Neural cell (in vitro differentiated cells): ENCODE results near the gene MFSD1. TPM values are rescaled to one million over a fixed set of nuclear protein-coding genes. Genes with fewer than 3 reads are reported as not detected.

Source experiments
- H2AFZ ChIP-seq: fragments of 200-600, 300-800 bp; sonication (generic), shearing (Covaris generic); 2 replicates; pipeline ENCODE4 v1.6.0; 2014; ENCODE audit warnings: low read depth, mild to moderate bottlenecking, antibody characterized with exemption, low read length, moderate library complexity
- H3F3A ChIP-seq: fragments of 200-600 bp; shearing (Covaris generic); 2 replicates; pipeline ENCODE4 v1.6.1; 2016; ENCODE audit warnings: mild to moderate bottlenecking, moderate library complexity, mixed read lengths, antibody characterized with exemption, low read length; ENCODE audit not compliant: insufficient read depth, poor library complexity, severe bottlenecking
- H3K27ac ChIP-seq: fragments of 200-600, 300-800 bp; sonication (generic), shearing (Covaris generic); 2 replicates; pipeline ENCODE4 v1.5.1; 2014; ENCODE audit warnings: mild to moderate bottlenecking, low read length, moderate library complexity
- H3K27me3 ChIP-seq: fragments of 300-800, 200-600 bp; sonication (generic), shearing (Covaris generic); 2 replicates; pipeline ENCODE4 v1.6.0; 2014; ENCODE audit warnings: mild to moderate bottlenecking, low read depth, low read length, moderate library complexity; ENCODE audit not compliant: insufficient read depth
- H3K36me3 ChIP-seq: fragments of 300-800, 200-600 bp; sonication (generic), shearing (Covaris generic); 2 replicates; pipeline ENCODE4 v1.5.1; 2014; ENCODE audit warnings: mild to moderate bottlenecking, antibody characterized with exemption, low read length, moderate library complexity; ENCODE audit not compliant: insufficient read depth
- H3K4me2 ChIP-seq: fragments of 300-800, 200-600 bp; sonication (generic), shearing (Covaris generic); 2 replicates; pipeline ENCODE4 v1.6.0; 2014; ENCODE audit warnings: mild to moderate bottlenecking, low read length
- H3K4me3 ChIP-seq: fragments of 300-800, 200-600 bp; sonication (generic), shearing (Covaris generic); 2 replicates; pipeline ENCODE4 v1.5.1; 2014; ENCODE audit warnings: mild to moderate bottlenecking, low read length, moderate library complexity
- H3K79me2 ChIP-seq: fragments of 200-600 bp; shearing (Covaris generic); replicated peaks from 2 replicates; pipeline ENCODE4 v1.6.0; 2014; ENCODE audit warnings: mild to moderate bottlenecking, low read length, moderate library complexity; ENCODE audit not compliant: insufficient read depth
- H3K9ac ChIP-seq: fragments of 300-800, 200-600 bp; sonication (generic), shearing (Covaris generic); 2 replicates; pipeline ENCODE4 v1.6.1; 2016; ENCODE audit warnings: mild to moderate bottlenecking, low read length, mixed read lengths
- H3K9me2 ChIP-seq: fragments of 200-600 bp; shearing (Covaris generic); 2 replicates; pipeline ENCODE4 v1.6.1; 2016; ENCODE audit warnings: mild to moderate bottlenecking, low read length, mixed read lengths; ENCODE audit not compliant: insufficient read depth
- H3K9me3 ChIP-seq: fragments of 200-600, 300-800 bp; sonication (generic), shearing (Covaris generic); 2 replicates; pipeline ENCODE4 v1.6.1; 2016; ENCODE audit warnings: mild to moderate bottlenecking, mixed run types, low read length, moderate library complexity, mixed read lengths
- H4K20me1 ChIP-seq: fragments of 200-600 bp; shearing (Covaris generic); 2 replicates; pipeline ENCODE4 v1.6.1; 2016; ENCODE audit warnings: mild to moderate bottlenecking, mixed run types; ENCODE audit not compliant: insufficient read depth
- EP300 ChIP-seq: fragments of 450-650 bp; conservative IDR thresholded peaks from 2 replicates; pipeline ENCODE4 v1.6.1; 2014; ENCODE audit warnings: antibody characterized with exemption, mild to moderate bottlenecking, moderate library complexity; ENCODE audit not compliant: poor library complexity, severe bottlenecking
- EZH2 ChIP-seq: fragments of 200-600, 300-800 bp; shearing (Covaris generic), sonication (generic); IDR thresholded peaks from 2 replicates; pipeline ENCODE4 v1.6.1; 2014; ENCODE audit warnings: antibody characterized with exemption, low read length, borderline replicate concordance, mild to moderate bottlenecking; ENCODE audit not compliant: insufficient read depth, poor library complexity, severe bottlenecking
- MXI1 ChIP-seq: fragments of 450-650 bp; conservative IDR thresholded peaks from 2 replicates; pipeline ENCODE4 v1.6.1; 2014; ENCODE audit warnings: antibody characterized with exemption, mild to moderate bottlenecking; ENCODE audit not compliant: poor library complexity, severe bottlenecking
- POLR2AphosphoS5 ChIP-seq: IDR thresholded peaks from 2 replicates; pipeline ENCODE4 v1.6.1; 2012
- RAD21 ChIP-seq: fragments of 450-650 bp; conservative IDR thresholded peaks from 2 replicates; pipeline ENCODE4 v1.6.1; 2014; ENCODE audit warnings: antibody characterized with exemption, mild to moderate bottlenecking, moderate library complexity
- SMC3 ChIP-seq: fragments of 450-650 bp; conservative IDR thresholded peaks from 2 replicates; pipeline ENCODE4 v1.6.1; 2014; ENCODE audit warnings: antibody characterized with exemption, mild to moderate bottlenecking, moderate library complexity; ENCODE audit not compliant: poor library complexity
- TAF1 ChIP-seq: IDR thresholded peaks from 2 replicates; pipeline ENCODE4 v1.6.1; 2012; ENCODE audit warnings: low read depth
- polyA plus RNA-seq: library from polyadenylated mRNA; depleted of rRNA; stranded (reverse); fragments of >200 nt; gene quantifications from 2 replicates; pipeline ENCODE4 v1.2.3, GENCODE V29; 2014
- TF ChIP-seq, protein P1 (sequence below): IDR thresholded peaks from 2 replicates; pipeline ENCODE4 v1.6.1; 2012; ENCODE audit warnings: borderline replicate concordance
- TF ChIP-seq, protein P2 (sequence below): fragments of 450-650 bp; IDR thresholded peaks from 2 replicates; pipeline ENCODE4 v1.5.1; 2014; ENCODE audit warnings: antibody characterized with exemption, mild to moderate bottlenecking, moderate library complexity; ENCODE audit not compliant: poor library complexity, severe bottlenecking

The MFSD1 gene
- polyA plus RNA-seq, 1 donor from 2014 or later: 107 TPM

DNA sequence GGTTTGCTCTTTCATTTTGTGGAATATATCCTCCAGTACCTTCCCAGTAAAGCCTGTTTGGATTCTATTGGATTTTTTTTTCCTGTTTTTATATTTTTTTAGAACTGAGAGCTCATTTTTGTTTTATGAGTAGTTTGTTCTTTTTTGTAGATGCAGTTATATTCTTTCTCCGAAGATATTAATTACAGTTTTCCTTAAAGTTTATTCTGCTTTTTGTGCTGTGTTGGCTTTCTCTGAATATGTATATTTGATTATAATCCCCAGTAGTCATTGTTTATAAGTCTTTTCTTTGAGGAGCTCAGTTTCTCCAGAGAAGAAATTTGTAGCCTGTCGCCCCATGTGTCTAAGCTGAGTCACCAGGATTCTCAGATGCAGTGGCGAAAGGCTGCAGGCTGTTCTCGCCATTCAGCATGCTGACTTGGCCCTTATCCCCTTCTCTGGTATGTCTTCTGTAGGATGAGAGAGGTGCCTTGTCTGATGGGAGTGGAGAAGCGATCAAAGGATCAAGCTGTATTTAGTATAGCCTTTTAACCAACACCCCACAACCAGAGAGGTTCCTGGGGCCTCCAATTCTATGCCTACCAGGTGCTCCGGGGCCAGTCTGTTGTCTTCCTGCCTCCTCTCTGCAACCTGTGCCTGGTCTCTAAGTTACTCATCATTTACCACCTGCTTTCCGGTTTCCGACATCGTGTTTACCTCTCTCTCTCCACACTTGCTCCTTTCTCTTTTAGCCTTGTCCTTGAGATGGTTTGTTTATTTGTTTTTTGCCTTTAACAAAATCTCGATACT is 31.7 kb upstream of the MFSD1 start (continued):
- TF ChIP-seq, protein P1, sequence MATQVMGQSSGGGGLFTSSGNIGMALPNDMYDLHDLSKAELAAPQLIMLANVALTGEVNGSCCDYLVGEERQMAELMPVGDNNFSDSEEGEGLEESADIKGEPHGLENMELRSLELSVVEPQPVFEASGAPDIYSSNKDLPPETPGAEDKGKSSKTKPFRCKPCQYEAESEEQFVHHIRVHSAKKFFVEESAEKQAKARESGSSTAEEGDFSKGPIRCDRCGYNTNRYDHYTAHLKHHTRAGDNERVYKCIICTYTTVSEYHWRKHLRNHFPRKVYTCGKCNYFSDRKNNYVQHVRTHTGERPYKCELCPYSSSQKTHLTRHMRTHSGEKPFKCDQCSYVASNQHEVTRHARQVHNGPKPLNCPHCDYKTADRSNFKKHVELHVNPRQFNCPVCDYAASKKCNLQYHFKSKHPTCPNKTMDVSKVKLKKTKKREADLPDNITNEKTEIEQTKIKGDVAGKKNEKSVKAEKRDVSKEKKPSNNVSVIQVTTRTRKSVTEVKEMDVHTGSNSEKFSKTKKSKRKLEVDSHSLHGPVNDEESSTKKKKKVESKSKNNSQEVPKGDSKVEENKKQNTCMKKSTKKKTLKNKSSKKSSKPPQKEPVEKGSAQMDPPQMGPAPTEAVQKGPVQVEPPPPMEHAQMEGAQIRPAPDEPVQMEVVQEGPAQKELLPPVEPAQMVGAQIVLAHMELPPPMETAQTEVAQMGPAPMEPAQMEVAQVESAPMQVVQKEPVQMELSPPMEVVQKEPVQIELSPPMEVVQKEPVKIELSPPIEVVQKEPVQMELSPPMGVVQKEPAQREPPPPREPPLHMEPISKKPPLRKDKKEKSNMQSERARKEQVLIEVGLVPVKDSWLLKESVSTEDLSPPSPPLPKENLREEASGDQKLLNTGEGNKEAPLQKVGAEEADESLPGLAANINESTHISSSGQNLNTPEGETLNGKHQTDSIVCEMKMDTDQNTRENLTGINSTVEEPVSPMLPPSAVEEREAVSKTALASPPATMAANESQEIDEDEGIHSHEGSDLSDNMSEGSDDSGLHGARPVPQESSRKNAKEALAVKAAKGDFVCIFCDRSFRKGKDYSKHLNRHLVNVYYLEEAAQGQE: no peak
- no peak for TF ChIP-seq EZH2

DNA sequence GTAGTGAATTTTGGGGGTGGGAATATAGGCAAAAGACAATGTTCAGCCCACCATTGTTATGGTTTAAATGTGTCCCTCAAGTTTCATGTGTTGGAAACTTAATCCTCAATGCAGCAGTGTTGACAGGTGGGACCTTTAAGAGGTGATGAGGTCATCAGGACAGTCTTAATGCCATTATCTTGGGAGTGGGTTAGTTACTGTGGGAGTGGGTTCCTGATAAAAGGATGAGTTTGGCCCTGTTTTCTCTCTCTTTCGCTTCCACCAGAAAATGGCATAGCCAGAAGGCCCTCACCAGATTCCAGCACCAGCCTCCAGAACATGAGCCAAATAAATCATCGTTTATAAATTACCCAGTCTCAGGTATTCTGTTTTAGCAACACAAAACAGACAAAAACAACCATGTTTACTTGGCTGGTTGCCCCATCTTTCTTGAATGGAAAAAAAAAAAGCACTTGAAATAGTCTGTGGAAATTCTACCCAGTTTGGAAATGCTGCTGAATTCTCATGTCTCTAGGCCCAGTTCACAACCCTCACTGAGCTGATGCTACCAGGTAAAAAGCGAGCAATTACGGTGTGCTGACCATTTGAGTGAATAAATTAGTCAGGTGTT is 31.0 kb upstream of the MFSD1 start:
- no peaks in the 10 kb centered on the region for H3K36me3 ChIP-seq
- H4K20me1 ChIP-seq: no peaks in the 10 kb centered on the region
- H3K27me3 ChIP-seq: no peaks in the 10 kb centered on the region
- H3K9me3 ChIP-seq: no peaks in the 10 kb centered on the region
- H3K9me2 ChIP-seq: no peaks in the 10 kb centered on the region
- no peak overlapping the region for H2AFZ ChIP-seq
- H3K4me3 ChIP-seq: no peak overlapping the region
- no peak for TF ChIP-seq POLR2AphosphoS5
- TF ChIP-seq, protein P2, sequence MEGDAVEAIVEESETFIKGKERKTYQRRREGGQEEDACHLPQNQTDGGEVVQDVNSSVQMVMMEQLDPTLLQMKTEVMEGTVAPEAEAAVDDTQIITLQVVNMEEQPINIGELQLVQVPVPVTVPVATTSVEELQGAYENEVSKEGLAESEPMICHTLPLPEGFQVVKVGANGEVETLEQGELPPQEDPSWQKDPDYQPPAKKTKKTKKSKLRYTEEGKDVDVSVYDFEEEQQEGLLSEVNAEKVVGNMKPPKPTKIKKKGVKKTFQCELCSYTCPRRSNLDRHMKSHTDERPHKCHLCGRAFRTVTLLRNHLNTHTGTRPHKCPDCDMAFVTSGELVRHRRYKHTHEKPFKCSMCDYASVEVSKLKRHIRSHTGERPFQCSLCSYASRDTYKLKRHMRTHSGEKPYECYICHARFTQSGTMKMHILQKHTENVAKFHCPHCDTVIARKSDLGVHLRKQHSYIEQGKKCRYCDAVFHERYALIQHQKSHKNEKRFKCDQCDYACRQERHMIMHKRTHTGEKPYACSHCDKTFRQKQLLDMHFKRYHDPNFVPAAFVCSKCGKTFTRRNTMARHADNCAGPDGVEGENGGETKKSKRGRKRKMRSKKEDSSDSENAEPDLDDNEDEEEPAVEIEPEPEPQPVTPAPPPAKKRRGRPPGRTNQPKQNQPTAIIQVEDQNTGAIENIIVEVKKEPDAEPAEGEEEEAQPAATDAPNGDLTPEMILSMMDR: no peak
- no peak for TF ChIP-seq EZH2
- TF ChIP-seq RAD21: no peak
- TF ChIP-seq MXI1: no peak
- TF ChIP-seq EP300: no peak
- TF ChIP-seq TAF1: no peak
- no peak for TF ChIP-seq SMC3
- TF ChIP-seq, protein P1: no peak
- no peak overlapping the region for H3K4me2 ChIP-seq
- no peak overlapping the region for H3K27ac ChIP-seq
- no peaks in the 10 kb centered on the region for H3F3A ChIP-seq
- no peak overlapping the region for H3K9ac ChIP-seq
- H3K79me2 ChIP-seq: no peaks in the 10 kb centered on the region
